Skeletal muscle cell (primary cell): ENCODE data around the gene MAML3.

Source experiments
- DNase-seq: peaks from one replicate; pipeline ENCODE4 v3.0.0-alpha.2; 2010; ENCODE audit warnings: low read depth
- H3K4me3 ChIP-seq: 2 replicates; pipeline ENCODE4 v1.5.1; 2011; ENCODE audit warnings: low read depth, mild to moderate bottlenecking, control low read depth, low read length, moderate library complexity

MAML3 gene

DNA sequence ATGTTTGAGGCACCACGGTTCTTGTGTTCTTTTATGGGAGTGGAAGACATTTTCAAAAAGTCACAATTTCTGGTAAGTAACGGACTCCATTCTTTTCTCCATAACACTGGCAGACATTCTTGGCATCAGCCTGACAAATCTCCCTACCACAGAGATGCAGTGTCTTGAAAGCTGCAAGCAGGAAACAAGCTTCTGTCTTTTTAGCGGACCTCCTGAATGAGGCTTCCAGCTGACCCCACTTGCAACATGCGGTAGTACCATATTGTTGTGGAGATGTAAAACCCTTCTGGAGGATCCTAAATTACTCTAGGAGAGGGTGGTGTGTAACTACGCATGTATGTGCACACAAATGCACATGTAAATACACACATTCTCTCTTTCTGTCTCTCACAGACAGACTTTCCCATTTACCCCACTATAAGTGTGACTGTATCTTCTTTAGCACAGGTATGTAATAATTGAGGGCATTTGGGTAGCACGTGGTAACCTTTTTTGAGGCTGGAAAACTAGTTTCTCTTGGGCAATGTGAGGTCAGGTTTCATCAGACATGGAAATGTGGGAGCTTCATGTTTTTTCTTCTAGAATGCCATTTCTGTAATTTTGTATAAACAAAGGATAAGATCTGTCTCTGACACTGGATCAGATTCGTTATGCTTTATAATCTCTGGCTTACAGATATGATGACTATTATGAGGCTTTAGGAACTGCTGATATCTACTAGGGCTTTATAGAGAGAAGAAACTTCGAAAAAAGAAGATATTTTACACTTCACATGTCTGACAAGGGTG lies 358.3 kb downstream of the MAML3 start:
- H3K4me3 ChIP-seq, result no peak overlapping the region
- no peak for DNase-seq

DNA sequence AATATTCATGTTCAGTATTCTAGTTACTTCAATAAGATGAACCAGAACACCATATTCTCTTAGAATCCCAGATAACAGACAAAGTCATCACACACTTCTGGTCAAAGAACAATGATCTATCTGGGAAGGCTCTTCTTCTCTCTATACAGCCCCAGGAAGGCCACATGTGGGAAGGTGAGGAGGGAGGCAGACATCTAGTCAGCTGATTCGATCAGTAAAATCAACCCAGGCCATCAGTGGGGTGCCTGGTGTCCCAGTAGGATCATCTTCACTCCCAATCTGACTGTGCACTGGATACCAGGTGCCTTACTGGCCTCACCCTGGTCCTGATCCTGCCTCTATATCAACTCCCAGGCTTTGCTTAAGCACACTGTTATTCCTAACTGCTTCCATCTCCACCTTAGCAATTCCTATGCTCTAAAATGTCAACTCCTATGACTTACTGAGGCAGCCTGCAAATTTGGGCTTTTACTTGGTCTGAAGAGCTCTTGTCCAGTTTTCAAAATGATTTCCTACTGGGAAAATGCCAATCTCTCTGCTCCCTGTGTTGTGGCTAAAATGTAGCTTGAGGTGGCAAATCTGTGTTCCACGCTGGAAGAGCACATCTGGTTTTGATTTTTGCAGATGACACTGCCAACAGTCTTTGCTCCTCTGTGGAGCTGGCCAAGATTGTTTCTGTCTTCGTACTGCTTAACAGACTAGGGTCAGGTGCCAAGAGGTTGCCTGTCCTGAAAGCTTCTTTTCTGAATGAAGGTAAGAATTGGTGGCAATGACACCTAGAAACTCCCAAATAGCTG lies 359.6 kb downstream of the MAML3 start:
- no peak overlapping the region for H3K4me3 ChIP-seq
- DNase-seq, result no peak

DNA sequence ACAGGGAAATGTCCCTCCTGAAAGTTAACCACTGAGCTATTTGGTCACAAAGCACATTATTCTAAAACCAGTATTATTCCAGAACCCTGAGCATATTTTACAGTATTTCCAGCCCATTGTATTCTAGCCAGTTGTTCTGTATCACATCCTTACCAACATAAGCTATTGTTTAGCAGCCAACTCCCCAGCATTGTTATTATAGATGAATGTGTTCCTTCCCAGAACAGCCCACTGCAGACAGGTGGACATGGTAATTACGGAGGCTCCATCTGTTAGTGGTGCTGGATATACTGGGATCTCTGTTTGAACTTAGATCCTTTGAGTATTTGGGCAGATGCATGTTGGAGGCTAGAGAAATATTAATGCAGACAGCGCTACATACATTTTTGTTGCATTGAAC lies 362.3 kb downstream of the MAML3 start:
- no peak overlapping the region for H3K4me3 ChIP-seq
- DNase-seq, result no peak

DNA sequence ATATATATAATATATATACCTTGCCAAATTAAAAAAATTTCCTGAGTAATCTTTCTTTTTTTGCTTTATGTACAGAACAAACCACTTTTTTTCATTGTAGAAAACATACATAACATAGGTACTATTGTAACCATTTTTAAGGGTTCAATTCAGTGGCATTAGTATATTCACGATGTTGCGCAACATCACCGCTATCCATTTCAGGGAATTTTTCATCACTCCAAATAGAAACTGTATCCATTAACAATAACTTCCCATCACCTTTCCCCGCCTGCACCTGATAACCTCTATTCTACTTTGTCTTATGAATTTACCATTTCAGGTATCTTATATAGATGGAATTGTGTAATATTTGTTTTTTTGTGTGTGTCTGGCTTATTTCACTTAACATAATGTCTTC lies 363.7 kb downstream of the MAML3 start:
- H3K4me3 ChIP-seq, result no peak overlapping the region
- no peak for DNase-seq

DNA sequence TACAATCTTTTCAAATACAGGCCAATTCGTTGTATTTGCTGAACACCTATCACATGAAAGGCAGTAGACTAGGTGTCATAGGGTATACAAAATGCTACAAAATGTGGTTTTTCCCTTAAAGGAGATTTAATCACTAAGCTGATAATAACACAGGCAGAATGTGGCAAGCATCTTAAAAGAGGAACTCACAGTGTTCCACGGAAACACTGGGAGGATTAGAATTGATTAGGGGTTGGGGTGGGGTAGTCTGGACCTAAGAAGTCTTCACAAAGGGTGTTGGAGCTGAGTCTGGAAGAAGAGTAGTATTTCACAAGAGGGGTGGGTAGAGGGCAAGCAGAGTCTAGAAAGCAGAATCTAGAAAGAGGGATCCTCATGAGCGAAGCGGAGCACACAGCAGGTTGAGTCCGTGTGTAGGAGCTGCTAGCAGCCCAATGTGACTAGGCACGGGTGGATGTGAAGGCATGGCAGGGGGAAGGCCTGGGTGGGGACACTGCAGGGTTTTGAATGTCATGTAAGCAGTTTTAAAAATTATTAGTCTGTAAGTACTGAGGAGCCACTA lies 364.8 kb downstream of the MAML3 start:
- no peak overlapping the region for H3K4me3 ChIP-seq
- DNase-seq, result no peak

DNA sequence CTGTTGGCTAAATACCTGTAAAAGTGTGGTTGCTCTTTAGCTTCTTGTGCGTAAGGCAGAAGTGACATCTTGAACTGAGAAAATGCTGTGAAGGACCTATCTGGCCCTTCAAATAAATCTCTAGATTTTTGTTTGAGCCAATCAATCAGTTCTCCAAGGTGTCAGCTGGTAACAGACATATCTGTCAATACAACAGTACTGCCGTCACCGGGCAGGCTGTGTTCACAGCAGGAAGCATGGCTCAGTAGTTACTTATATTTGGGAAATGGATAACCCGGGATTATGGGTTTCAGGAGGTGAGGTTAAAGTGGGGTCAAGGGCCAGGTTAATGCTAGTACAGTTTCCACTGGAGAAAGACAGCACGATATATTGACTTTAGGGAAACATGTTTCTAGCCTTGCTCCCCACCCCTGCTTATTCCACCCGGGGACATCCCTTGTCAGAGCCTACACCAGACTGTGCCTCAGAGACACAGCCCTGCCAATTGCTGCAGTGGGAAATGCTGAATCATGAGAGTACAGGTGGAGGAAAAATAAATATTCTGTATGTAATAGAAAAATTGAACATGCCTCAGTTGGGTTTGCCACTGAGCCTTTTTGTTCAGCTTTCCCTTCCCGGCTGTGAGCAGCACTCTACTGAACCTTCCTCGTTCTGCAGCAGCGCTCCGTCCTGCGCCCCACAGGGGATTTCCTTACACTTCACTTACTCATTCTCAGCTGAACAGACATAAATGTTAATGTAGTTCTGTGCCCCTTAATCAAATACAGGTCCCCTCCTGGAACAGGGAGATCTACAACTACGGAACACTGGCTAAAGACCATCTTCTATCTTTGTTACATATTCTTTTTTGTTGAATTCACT lies 367.3 kb downstream of the MAML3 start:
- DNase-seq, result no peak
- H3K4me3 ChIP-seq, result no peak overlapping the region

DNA sequence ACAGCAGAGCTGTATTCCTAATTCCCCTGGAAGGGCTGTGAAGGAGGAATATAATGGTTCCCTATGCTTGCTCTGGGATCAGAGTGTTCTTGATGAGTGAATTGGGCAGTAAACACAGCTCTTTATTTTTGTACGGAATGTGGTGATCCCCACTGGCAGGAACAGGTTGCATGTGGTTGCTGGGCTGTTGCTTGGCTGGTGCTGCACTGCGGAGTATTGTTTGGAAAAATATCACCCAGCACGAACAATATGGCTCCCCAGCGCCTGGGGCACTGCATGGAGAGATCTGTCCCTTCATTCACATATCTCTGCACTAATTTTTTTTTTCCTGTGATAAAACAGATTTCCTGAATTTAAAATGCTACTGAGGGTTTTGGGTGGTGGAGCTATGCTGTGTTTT lies 368.6 kb downstream of the MAML3 start:
- DNase-seq, result no peak
- H3K4me3 ChIP-seq, result no peak overlapping the region

DNA sequence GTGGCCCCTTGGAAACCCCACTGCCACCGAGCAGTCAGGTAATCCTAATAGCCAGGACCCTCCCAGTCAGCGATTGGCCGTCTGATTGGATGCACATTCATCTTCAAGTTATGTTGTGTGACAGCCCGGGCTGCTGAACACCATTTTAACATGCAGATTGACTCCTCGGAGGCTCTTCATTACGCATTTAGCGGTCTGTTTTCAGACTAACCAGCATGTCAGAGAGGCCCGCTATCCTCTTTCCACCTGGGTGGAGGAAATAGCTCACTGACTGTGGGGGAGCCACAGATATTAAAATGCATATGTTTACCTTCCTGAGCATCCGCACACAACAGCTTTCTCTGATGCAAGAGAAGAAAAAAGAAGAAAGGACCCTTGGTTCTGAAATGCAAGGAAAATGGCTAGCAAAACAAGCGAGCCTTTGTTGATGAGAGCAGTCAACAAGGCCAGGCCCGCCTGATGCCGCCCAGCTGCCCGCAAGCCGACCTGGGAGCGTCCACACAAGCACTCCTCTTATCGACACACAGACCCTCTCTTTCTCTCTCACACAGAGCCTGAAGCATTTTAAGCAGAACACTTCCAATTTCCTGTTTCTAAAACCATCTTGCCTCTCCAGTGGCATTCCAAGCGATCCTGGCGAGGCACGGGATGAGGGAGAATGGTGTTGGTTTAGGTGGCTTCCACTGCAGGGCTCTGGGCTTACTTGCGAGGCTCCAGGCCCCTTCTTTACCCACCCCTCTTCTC lies 370.1 kb downstream of the MAML3 start:
- H3K4me3 ChIP-seq, result no peak overlapping the region
- DNase-seq, result no peak

DNA sequence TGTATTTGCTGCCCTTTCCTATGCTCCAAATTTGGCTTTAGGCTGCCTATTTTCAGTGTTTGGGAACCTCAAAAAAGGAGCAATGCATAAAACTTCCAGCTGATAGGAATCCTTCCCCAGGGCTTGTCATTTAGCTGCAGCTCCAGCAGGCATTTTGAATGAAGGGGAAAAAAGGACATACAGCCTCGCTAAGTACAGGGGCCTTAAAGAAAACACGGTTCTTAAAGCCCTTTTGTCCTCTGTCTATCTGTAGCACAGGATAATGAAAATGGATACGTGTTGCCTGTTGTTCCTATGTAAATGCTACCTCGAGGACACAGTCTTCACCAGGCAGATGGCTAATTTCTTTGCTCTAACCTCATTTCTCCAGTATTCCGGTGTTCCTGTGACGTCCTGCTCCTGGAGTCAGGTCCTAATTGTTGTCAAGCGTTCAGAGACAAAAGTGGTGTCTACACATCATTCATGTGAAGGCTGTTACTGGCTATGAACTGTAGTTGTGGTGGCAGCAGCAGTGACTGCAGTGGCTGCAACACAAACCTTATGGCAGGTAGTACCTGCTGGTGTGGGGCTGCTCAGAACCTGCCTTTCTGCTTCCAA lies 371.0 kb downstream of the MAML3 start:
- H3K4me3 ChIP-seq, result no peak overlapping the region
- DNase-seq, result no peak

DNA sequence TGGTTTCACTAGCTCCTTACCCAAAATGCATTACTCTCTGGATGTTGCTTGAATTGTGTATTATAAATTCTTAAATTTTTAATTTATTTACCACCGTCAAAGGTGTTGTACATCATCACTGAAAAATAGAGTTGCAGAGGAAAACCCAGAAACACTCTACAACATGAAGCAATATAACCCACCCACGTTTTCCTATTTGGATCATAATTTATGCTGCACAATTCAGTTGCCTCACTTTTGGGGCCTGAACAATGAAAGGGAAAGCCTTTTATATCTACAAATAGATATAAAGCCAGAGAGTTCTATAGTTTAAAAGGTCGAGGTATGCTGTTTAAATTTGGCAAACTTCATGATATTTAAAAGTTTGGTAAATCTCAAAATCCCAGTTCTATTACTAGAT lies 372.9 kb downstream of the MAML3 start:
- no peak for DNase-seq
- no peak overlapping the region for H3K4me3 ChIP-seq

DNA sequence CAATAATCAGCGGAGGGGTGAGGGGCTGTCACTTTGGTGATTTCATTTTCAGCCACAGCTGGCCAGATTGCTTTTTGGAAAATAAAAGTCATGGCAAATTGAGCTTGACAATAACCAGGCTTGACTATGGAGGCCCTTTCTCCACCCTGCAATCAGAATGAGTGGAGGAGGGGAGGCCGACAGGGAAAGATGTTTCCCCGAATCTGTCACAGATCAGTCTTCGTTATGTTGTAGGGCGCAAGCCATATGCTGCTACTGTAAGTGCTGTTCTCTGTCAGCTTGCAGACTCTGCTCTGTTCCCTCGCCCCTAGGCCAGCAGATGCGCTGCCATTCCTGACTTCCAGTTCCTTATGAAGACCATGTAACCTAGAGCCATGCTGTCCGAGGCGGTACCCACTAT lies 374.3 kb downstream of the MAML3 start:
- DNase-seq, result no peak
- no peak overlapping the region for H3K4me3 ChIP-seq

DNA sequence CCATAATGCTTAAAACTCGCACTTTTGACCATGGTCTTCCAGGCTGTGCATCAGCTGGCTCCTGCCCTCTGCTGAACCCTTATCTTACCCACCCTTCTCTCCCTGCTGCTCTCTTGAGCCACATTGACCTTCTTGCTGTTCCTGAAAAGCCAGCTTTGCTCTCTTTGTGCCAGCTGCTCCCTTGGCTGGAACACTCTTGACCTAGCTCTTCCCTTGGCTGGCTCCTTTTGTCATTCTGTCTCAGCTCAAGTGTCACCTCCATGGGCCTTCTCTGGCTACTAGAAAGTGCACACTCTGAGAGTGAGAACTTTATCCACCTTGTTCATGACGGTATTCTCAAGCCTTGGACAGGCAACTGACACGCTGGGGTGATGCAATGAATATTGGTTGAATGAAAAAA lies 376.2 kb downstream of the MAML3 start:
- H3K4me3 ChIP-seq, result no peak overlapping the region
- DNase-seq, result no peak

DNA sequence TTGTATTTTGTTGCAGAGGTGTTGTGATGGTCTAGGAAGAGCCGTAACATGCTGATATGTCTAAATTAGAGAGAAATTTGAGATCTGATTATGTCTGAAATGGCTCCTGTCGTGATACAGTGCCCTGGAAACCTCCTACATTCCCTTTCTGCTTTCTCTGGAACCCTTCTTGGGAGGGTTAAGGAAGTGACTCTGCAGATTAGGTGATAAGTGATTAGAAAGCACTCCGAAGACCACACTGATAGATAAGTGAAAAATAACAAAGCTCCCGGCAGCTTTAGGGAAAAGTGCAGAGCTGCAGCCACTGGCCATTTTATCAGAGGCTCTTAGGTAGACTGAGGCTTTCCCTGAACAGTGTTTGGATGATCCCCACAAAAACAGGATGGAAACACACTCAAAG lies 377.7 kb downstream of the MAML3 start:
- no peak overlapping the region for H3K4me3 ChIP-seq
- DNase-seq, result no peak

DNA sequence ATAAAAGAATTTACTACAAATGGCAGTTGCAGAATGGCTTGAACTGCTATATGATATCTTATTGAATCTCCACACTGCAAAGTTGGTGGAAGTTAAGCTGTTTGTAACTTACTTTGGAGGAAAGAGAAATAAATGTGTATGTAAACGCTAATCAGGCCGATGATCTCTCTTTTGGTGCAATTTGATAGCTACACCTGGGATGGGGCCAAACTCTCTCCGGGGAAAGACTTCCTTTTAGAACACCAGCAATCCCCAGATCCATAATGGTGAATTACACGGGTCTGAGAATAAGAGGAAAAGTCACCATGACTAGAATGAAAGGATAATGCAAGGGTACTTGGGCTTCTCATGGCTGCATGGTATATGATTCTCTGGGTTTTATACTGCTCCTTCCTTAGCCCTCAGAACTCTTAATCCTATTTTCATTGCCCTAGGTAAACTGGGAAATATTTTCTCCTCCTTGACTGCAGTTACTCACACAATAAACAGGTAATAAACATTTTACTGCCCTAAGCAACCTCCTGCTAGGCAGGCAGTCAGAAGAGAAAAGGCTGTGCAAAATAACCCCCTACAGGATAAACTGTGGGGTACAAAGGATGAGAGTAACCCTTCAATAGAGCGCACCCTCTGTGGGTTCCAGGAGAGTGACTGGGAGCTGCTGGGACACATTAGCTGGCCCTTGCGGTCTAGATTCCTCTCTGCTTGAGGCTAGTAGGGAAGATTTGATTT lies 379.1 kb downstream of the MAML3 start:
- no peak overlapping the region for H3K4me3 ChIP-seq

DNA sequence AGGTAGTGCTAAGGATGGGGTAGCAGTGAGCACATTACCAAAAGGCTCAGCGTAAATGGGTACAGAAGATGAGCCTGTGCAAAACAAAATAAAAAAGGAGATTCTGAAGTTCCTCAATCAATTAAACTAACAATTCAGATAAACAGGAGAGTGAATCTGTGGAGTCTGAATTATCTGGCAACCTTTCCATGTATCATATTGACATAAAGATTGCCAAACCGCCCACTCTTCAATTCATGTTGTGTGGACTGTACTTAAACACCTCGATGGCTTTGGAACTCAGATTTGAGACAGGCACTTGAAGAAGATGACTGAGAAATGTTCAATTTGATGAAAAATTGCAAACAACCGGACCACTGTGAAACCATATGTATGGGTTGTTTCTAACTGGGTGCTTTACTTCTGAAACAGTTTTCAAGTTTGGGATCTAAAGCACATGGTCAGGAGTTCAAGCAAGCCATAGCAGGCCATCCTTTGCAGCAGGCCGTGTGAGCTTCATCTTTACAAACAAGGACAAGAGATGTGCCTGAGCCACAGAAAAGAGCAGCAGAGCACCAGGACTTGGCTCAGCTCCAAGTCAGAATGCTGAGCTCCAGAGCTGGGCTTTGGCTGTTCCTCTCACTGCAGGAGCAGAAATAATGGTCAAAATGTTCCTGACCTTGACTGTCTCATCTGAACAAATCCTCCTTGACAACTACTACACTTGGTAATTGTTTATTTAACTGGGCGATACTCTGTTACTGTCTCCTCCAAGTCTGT lies 380.2 kb downstream of the MAML3 start:
- H3K4me3 ChIP-seq, result no peak overlapping the region
- no peak for DNase-seq

More for the DNA sequence above, 379.1 kb downstream of the MAML3 start:
- DNase-seq, result no peak

DNA sequence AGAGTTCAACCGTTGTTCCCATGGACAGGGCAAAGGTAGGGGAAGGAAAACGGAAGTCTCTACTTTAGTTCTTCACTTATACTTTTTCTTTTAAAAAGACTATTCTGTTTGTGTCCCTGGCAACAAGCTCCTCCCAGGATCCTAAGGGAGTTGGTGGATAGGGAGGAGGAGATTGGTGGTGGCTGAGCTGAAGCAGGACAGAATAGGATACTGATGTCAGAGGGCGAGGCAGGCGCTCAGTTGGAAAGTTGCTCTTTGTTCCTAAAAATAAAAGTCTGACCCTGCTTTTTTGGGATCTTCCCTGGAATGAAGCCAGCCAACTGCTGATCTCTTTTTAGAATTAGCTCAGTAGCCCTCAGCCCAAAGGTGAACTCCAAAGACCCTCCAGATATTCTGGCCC lies 383.6 kb downstream of the MAML3 start:
- no peak overlapping the region for H3K4me3 ChIP-seq
- no peak for DNase-seq

DNA sequence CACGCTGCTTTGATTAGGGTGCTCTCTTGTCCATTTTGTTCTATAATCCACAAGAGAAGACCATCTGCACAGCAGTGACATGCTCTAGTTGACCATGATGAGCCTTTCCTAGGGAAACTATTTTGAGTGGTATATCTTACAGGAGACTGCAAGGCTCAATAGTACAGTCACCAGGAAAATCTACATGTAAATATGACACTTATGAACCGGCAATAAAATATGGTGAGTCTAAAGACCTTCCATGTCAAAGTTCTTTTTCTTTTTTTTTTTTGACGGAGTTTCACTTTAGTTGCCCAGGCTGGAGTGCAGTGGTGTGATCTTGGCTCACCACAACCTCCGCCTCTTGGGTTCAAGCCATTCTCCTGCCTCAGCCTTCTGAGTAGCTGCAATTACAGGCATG lies 384.6 kb downstream of the MAML3 start:
- no peak overlapping the region for H3K4me3 ChIP-seq
- DNase-seq, result no peak
